DND-41 (cell line): ENCODE data around the gene NOP16.

Experiments
- ATAC-seq: fragments of 200-7000 bp; cut with Tn5 transposase; 3 replicates; pipeline ENCODE4 v1.9.1; 2021; ENCODE audit warnings: low read depth; ENCODE audit not compliant: insufficient read depth
- DNase-seq: peaks from one replicate; pipeline ENCODE4 v3.0.0-alpha.2; 2020
- H2AFZ ChIP-seq: 2 replicates; pipeline ENCODE4 v1.6.0; 2012; ENCODE audit warnings: low read depth, low read length
- H3K27ac ChIP-seq: 2 replicates; pipeline ENCODE4 v1.5.1; 2012; ENCODE audit warnings: low read length, inconsistent platforms
- H3K27me3 ChIP-seq: fragments of 200-600 bp; sonication (generic); 2 replicates; pipeline ENCODE4 v1.6.0; 2012; ENCODE audit warnings: low read length, mild to moderate bottlenecking, inconsistent platforms; ENCODE audit not compliant: insufficient read depth, poor library complexity
- H3K36me3 ChIP-seq: 2 replicates; pipeline ENCODE4 v1.5.1; 2012; ENCODE audit warnings: low read length, inconsistent platforms; ENCODE audit not compliant: insufficient read depth
- H3K4me1 ChIP-seq: 2 replicates; pipeline ENCODE4 v1.5.1; 2012; ENCODE audit warnings: mild to moderate bottlenecking, low read length; ENCODE audit not compliant: insufficient read depth
- H3K4me2 ChIP-seq: 2 replicates; pipeline ENCODE4 v1.6.0; 2012; ENCODE audit warnings: mild to moderate bottlenecking, moderate library complexity, low read length, inconsistent platforms; ENCODE audit not compliant: insufficient read depth
- H3K4me3 ChIP-seq, 2 experiments: fragments of 200-600 bp in 1 of 2; shearing (Covaris generic) in 1 of 2; 2 replicates each; pipeline ENCODE4 v1.5.1; 2012 to 2016; ENCODE audit warnings: inconsistent platforms in 2 of 2, low read length in 2 of 2, mild to moderate bottlenecking in 2 of 2, low read depth in 1 of 2, moderate library complexity in 1 of 2
- H3K79me2 ChIP-seq: 2 replicates; pipeline ENCODE4 v1.6.0; 2012; ENCODE audit warnings: low read length, inconsistent platforms; ENCODE audit not compliant: insufficient read depth
- H3K9ac ChIP-seq: 2 replicates; pipeline ENCODE4 v1.6.0; 2012; ENCODE audit warnings: low read depth, mild to moderate bottlenecking, inconsistent platforms, low read length, moderate library complexity
- H3K9me3 ChIP-seq: 2 replicates; pipeline ENCODE4 v1.5.1; 2012; ENCODE audit warnings: low read length, moderate library complexity, mild to moderate bottlenecking, inconsistent platforms; ENCODE audit not compliant: insufficient read depth, severe bottlenecking
- H4K20me1 ChIP-seq: 2 replicates; pipeline ENCODE4 v1.6.0; 2012; ENCODE audit warnings: low read length; ENCODE audit not compliant: insufficient read depth
- CTCF ChIP-seq: IDR thresholded peaks from 2 replicates; pipeline ENCODE4 v1.5.1; 2012; ENCODE audit warnings: borderline replicate concordance, low read length, moderate library complexity, mild to moderate bottlenecking; ENCODE audit not compliant: poor library complexity, severe bottlenecking; ENCODE audit errors: extremely low read depth
- EZH2 ChIP-seq: IDR thresholded peaks from 3 replicates; pipeline ENCODE4 v1.6.1; 2012; ENCODE audit warnings: borderline replicate concordance, low read depth, mild to moderate bottlenecking, moderate library complexity, low read length, inconsistent platforms; ENCODE audit not compliant: severe bottlenecking

NOP16 gene

DNA sequence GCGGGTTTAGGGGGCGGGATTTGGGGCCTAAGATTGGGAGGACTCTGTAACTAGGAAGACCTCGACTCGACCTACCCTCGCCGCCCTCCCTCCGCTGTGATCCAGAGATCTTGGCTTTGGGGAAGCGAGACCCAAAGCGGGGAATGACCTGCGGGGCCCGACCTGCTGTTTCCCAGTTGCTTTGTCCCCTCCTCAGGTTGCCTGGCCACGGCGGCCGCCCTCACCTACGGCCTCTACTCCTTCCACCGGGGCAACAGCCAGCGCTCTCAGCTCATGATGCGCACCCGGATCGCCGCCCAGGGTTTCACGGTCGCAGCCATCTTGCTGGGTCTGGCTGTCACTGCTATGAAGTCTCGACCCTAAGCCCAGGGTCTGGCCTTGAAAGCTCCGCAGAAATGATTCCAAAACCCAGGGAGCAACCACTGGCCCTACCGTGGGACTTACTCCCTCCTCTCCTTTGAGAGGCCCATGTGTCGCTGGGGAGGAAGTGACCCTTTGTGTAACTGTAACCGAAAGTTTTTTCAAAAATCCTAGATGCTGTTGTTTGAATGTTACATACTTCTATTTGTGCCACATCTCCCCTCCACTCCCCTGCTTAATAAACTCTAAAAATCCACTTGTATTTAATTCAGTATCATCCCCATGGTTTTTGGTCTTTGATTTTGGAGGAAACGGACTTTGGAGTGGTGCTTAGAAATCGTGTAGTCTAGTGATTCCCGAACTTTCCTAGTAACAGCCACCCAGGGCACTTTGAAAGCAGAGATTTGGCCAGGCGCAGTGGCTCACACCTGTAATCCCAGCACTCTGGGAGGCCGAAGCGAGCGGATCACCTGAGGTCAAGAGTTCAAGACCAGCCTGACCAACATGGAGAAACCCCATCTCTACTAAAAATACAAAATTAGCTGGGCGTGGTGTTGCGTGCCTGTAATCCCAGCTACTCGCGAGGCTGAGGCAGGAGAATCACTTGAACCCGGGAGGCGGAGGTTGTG lies 1.0 kb upstream of the NOP16 start:
- no peak for DNase-seq
- Histone ChIP-seq H3K4me3 (peak overlapping the region; percentile 95 to 97), H3K4me1 (peaks cover 33% of the 10 kb centered on the region), H4K20me1 (peaks cover 29% of the 10 kb centered on the region), H2AFZ (peak overlapping the region; percentile 83), H3K9me3 (no peaks in the 10 kb centered on the region), H3K9ac (peak overlapping the region; percentile 84), H3K27me3 (no peaks in the 10 kb centered on the region), H3K36me3 (peaks cover 72% of the 10 kb centered on the region), H3K27ac (peak overlapping the region; percentile 89), H3K79me2 (peaks cover 56% of the 10 kb centered on the region), H3K4me2 (peak overlapping the region; percentile 92)
- no peak for TF ChIP-seq EZH2
- TF ChIP-seq CTCF, result no peak
- peak; percentile 59 for ATAC-seq

- Histone ChIP-seq H3K36me3 (peaks cover 74% of the 10 kb centered on the region), H3K9me3 (no peaks in the 10 kb centered on the region), H3K4me3 (peak overlapping the region; percentile 95 to 97), H4K20me1 (peaks cover 41% of the 10 kb centered on the region), H2AFZ (peak overlapping the region; percentile 92), H3K79me2 (peaks cover 57% of the 10 kb centered on the region), H3K4me1 (peaks cover 33% of the 10 kb centered on the region), H3K9ac (peak overlapping the region; percentile 84), H3K27me3 (no peaks in the 10 kb centered on the region), H3K4me2 (peak overlapping the region; percentile 92), H3K27ac (peak overlapping the region; percentile 99)
- DNase-seq (peak; percentile 32), ATAC-seq (peak; percentile 0; the same call in 2 of the 3 replicates)
- TF ChIP-seq CTCF (no peak), EZH2 (no peak)
Observed at GRCh38 chr5:176388003-176388443, 375 bp downstream of the NOP16 start.

GRCh38 chr5:176387384-176387925 lies 943 bp downstream of the NOP16 start:
- H3K9ac ChIP-seq, result peak overlapping the region; percentile 84
- no peak for DNase-seq
- peaks cover 46% of the 10 kb centered on the region for H4K20me1 ChIP-seq
- H3K36me3 ChIP-seq, result peaks cover 74% of the 10 kb centered on the region
- H3K27me3 ChIP-seq, result no peaks in the 10 kb centered on the region
- peak overlapping the region; percentile 99 for H3K27ac ChIP-seq
- ATAC-seq, result no peak
- TF ChIP-seq CTCF (no peak), EZH2 (no peak)
- no peaks in the 10 kb centered on the region for H3K9me3 ChIP-seq
- H3K4me3 ChIP-seq, result peak overlapping the region; percentile 95 to 97
- peaks cover 57% of the 10 kb centered on the region for H3K79me2 ChIP-seq
- H2AFZ ChIP-seq, result peak overlapping the region; percentile 92; the same call in 1 of the 2 replicates
- peaks cover 33% of the 10 kb centered on the region for H3K4me1 ChIP-seq
- peak overlapping the region; percentile 92 for H3K4me2 ChIP-seq
